Measurements from ENCODE around the gene RANBP3. TPM values are rescaled to one million over a fixed set of nuclear protein-coding genes. Genes with fewer than 3 reads are reported as not detected.
"Not testable (repeated sequence)": the region's sequence is repeated elsewhere in the genome, so short reads cannot be mapped to it uniquely, and the experiment has no call there.

RANBP3 gene
- polyA plus RNA-seq, 3 donors, result 61.7 to 66.0 (median 65.9) TPM

DNA sequence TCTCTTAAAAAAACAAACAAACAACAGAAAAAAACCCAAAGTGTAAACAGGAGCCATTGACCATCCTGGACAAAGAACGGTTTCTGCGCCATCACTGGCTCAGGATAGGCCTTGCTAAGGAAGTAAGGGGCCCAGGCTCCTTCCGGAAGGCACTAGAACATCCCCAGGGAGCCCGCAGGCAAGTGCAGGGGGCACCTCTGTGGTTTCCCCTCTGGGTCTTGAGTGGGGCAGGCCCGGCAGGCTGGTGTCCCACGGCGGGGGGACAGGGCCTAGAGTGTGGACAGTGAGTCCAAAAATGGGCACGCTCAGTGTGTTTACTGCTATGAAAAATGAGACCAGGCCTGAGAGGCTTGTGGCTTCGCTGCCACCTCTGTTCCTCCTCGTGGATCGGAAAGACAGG is 14.8 kb upstream of the RANBP3 start:
- no peak for DNase-seq (ENCODE audit: extremely low read depth in 1 of 11, low read depth in 9 of 11, low spot score in 4 of 11)

DNA sequence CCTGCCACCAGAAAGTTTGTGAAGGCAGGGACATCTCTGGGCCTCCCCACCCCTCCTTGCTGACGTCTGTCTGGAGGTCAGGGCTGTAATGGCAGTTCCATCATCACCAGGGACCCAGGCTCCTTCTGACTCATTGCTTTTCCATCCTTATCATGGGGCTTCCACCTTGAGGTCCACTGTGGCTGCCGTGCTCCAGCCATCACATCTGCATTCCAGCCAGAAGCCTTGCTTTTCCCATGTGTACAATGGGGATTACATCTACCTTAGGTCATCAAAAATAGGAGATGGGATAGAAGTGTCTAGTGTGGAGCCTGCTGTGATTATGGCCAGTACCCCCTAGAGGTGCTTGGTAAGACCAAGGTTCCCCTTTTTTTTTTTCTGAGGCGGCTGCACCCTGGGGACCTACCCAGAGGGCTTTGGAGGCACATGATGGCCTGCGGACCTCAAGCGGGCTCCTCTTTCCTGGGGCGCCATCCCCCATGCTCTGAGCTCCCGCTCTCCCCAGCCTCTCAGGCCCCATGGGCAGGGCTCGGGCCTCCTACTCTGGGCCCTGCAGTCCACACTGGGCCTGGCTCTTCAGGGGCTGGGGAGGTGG is 13.4 kb upstream of the RANBP3 start:
- DNase-seq (ENCODE audit: extremely low read depth in 1 of 11, low read depth in 9 of 11, low spot score in 4 of 11), result no peak

DNA sequence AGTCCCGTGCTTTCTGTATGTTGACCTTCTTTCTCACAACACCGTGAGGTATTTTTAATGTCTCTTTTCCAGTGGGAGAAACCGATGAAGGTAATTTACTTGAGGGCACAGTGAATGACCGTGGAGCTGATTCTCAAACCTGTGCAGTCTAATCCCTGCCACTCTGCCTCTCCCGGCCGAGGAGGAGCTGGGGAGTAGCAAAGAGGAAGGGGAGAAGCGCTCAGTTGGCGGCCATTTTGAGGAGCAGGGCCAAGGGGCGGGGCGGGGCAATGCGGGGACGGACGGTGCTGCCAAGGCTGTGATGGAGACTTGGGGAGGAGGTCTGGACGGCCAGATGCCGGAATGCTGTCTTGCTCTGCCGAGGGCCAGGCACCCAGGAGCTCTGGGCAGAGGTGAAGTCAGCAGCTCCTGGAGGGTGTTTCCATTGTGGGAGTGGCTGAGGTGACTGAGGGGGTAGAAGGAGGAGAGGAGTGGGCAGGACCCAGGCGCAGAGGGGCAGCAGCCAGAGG is 12.4 kb upstream of the RANBP3 start:
- no peak for DNase-seq (ENCODE audit: extremely low read depth in 1 of 11, low read depth in 9 of 11, low spot score in 4 of 11)

DNA sequence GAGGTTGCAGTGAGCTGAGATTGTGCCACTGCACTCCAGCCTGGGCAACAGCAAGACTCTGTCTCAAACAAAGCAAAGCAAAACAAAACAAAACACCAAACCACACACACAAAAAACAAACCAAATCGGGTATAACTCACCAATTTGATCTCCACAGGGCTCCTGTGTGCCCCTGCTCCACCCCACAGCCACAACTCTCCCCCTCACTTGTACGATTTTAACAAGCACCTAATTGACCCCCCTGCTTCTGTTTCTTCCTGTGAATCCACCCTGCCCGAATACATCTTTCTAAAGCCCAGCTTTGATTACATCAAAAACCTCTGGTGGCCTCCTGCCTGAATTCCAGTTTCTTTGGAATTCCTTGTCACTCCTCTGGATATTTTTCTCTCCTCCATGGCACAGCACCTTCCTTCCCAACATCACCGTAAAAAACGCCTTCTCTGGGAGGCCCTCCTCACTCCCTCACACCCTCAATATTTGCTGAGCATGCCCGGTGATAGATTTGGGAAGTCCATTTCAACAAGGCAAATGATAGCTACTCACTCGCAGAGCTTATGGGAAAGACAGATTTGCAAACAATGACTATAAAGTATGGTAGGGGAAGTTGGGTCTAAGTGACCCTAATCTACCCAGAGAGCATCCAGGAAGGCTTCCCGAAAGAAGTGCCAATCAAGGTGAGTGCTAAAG is 11.6 kb upstream of the RANBP3 start:
- DNase-seq (ENCODE audit: extremely low read depth in 1 of 11, low read depth in 9 of 11, low spot score in 4 of 11), result no peak

DNA sequence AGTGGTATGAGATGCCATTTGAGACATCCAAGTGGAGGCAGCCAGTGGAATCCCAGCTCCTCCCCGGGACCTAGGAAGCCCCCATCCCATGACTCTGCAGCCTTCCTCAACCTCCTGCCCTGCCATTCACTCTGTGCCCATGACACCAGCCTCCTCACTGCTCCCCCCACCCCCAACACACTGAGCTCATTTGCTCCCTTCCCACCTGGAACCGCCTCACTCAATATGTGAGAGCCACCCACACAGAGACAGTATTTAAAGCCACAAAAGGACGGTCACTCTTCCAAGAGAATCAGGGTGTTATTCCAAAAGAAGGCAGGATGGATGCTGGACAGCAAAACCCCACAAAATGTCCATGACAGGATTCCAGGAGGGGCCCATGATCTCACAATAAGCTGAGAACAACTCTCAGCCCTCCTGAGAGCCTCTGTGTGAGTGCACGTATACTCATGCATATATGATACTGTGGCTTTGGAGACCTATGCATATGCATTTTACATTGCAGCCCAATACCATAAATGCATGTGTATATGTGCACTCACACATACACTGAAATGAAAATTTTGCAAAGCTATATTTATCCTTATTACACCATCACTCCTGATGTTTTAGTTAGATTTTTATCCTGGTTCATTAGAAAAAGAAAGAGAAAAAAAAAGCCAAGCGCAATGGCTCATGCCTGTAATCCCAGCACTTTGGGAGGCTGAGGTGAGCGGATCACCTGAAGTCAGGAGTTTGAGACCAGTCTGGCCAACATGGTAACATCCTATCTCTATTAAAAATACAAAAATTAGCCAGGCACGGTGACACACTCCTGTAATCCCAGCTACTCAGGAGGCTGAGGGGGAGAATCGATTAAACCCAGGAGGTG is 10.8 kb upstream of the RANBP3 start:
- DNase-seq (ENCODE audit: extremely low read depth in 1 of 11, low read depth in 9 of 11, low spot score in 4 of 11), result no peak

DNA sequence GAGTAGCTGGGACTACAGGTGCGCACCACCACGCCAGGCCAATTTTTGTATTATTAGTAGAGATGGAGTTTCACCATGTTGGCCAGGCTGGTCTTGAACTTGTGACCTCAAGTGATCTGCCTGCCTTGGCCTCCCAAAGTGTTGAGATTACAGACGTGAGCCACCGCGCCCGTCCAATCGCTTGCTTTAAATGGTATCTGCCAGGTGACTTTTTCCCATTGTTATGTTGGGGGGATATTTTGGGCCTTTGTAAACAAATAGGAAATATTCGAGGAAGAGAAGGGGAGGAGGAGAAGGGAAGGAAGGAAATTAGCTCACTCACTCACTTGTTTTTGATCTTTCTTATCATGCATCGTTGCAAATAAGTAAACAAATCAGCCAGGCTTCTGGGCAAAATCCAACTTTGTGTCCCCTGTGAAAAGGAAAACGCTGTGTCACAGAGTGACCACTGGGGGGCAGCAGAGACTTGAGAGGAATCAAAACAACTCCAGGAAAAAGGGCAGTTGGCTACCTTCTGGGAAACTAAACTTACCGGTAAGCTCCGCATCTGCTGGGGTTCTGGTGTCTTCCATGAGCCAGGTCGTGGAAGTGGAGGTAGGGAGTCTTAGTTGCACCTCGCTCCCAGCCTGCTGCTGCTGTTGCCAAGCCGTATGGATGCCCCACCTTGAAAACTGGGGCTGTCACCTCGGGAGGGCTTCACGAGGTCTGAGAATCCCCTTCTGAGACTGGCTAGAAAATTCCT is 9.3 kb upstream of the RANBP3 start:
- peak in 10 of 11 donors; percentile 59 to 81 (median 73) for DNase-seq (ENCODE audit: extremely low read depth in 1 of 11, low read depth in 9 of 11, low spot score in 4 of 11)

DNA sequence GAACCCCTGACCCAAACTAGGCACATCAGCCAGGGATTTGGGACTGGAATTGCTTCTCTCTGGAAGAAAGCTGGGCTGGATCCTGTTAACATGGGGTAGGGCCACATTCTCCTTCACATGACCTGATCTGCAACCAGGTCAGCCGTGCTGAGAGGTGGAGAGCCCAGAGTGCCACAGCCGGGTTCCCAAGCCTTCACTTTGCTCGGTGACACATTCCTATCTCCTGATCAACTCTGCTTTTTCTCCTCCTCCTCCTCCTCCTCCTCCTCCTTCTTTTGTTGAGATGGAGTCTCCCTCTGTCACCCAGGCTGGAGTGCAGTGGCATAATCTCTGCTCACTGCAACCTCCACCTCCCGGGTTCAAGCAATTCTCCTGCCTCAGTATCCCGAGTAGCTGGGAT is 7.9 kb upstream of the RANBP3 start:
- DNase-seq (ENCODE audit: extremely low read depth in 1 of 11, low read depth in 9 of 11, low spot score in 4 of 11), result not testable (repeated sequence)

DNA sequence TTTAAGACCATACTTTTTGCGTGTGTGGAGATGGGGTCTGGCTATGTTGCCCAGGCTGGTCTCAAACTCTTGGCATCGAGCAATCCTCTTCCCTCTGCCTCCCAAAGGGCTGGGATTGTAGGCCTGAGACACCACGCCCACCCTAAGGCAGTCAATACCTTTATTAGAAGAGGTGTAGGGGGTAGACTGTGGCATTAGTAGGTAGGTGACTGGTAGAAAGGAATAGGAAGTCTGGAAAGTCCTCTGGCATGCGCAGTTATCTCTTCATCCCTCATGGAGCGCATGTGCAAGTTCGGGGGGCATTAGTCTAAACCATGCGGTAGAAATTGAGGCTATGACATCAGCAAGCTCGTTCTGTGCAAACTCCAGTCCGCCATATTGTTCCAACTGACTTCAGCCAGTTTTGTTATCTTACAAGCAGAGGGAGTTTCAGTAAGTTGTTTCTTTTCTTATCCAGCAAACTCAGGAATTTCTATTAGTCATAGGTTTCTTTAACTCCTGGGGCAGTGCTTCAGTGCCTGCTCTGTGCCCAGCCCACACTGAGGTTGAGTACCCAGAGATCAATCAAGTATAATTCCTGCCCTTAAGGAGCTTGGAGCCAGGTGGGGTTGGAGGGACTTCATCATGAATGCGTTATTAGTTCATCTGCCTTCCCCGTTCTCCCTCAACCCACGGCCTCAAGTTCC is 7.3 kb upstream of the RANBP3 start:
- no peak for DNase-seq (ENCODE audit: extremely low read depth in 1 of 11, low read depth in 9 of 11, low spot score in 4 of 11)

DNA sequence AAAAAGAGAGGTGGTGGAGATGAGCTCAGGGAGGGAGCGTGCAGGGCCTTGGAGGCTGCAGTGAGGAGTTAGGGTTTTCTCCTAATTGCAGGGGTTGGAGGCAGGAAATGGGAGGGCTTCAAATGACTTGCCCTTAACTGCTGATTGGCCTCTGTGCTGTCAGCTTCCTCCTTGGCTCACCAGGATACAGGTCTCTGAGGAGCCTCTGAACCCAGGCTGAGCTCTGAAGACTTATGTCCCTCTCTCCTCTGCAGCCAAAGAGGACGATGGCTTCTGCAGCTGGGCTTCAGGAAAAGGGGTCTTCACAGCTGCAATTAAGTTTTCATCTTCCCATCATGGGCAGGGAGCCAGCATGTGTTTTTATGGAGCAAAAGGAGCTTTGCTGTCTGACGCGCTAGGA is 6.7 kb upstream of the RANBP3 start:
- DNase-seq (ENCODE audit: extremely low read depth in 1 of 11, low read depth in 9 of 11, low spot score in 4 of 11), result no peak

DNA sequence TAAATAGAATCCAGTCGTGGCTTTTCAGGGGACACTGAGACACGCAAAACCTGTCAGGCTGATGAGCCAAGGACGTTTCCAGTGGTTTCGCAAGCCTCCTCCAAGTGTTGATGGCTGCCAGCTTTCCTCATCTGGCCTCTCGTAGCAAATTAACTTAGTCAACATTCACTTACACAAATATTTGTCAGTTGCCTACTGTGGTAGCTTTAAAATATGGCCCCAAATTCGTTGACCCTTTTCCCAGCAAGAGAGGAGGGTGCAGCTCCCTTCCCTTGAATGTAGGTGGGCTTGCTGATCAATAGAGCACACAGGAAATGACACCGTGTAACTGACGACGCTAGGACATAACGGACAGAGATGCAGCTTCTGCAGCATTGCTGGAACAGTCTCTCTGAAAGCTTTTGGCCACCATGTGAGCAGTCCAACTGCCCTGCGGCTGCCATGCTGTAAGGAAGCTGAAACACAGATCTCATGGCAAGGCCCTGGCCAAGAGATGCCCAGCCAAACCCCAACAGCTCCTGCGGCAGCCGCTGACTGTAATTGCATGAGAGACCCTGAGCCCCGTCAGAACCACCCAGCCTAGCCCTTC is 5.5 kb upstream of the RANBP3 start:
- no peak for DNase-seq (ENCODE audit: extremely low read depth in 1 of 11, low read depth in 9 of 11, low spot score in 4 of 11)

DNA sequence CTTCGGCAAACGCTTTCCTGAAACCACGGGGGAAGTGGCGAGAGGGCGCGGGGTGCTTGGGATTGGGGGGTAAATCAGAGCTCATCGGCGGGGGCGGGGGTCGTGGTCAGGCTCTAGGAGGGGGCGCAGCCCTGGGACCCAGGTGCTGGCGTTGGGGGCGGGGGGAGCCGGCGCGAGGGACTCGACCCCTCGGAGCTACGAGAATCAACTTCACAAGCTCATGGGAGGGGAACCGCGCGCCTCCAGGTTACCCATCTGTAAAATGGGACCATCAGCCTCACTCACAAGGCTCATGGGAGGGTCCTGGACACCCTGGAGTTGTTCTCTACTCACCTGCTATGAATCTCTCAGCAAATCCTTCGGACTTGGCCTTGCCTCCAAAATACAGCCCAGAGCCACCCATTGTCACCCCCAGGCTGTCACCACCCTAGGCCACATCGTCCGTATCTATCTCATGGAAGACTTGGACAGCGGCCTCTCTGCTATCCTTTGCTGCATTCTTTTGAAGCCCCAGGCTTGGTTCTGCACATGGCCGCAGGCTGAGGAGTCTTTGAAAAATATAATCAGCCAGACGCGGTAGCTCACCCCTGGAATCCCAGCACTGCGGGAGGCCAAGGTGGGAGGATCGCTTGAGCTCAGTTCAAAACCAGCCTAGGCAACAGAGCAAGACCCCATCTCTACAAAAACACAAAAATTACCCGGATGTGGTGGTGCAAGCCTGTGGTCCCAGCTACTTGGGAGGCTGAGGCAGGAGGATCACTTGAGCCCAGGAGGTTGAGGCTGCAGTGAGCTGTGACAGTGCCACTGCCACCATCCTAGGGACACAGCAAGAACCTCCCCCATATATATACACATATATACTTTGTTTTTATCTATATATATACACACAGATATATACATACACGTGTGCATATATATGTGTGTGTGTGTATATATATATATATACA is 939 bp upstream of the RANBP3 start:
- no peak for DNase-seq (ENCODE audit: extremely low read depth in 1 of 11, low read depth in 9 of 11, low spot score in 4 of 11)

DNA sequence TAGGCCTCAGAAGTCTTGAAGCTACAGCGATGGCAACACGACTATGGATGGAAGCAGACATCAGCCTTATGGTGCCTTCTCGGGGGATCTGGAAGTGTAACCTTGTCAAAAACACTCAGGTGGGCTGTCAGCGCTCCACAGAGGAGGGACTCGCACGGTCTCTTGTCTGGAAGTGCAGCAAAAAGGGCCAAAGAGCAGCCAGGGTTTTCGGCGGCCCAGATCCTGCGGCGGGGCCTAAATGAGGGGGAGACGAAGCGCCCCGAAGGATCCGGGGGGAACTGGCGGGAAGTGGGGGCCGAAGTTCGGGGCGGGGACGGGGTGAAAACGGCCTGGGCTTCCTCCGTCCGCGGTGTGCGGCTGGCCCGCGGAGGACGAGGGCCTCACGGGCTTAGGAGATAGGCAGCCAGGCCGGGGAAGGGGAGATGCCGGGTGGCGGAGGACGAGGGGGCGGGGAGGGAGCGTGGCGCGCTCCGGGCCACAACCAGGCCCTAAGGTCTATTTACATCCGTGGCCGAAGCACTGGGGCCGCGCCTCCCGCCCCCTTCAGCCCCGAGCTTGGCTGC is 637 bp downstream of the RANBP3 start:
- no peak for DNase-seq (ENCODE audit: extremely low read depth in 1 of 11, low read depth in 9 of 11, low spot score in 4 of 11)

DNA sequence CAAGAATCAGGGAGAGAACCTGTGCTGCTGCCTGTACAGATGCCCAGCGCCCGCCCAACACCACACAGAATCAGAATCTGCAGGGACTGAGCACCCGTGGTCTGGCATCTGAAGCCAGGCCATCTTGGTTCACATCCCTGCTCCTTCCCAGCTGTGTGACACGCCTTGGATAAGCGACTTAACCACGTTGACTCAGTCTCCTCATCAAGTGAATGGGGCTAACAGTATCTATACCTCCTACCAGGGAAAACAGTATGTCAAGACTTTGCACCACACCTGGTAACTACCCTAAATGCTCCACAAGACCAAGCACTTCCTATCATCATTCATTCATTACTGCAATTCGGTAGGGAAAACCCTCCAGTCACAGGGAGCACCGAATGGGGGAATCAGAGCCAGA is 1.2 kb downstream of the RANBP3 start:
- no peak for DNase-seq (ENCODE audit: extremely low read depth in 1 of 11, low read depth in 9 of 11, low spot score in 4 of 11)

DNA sequence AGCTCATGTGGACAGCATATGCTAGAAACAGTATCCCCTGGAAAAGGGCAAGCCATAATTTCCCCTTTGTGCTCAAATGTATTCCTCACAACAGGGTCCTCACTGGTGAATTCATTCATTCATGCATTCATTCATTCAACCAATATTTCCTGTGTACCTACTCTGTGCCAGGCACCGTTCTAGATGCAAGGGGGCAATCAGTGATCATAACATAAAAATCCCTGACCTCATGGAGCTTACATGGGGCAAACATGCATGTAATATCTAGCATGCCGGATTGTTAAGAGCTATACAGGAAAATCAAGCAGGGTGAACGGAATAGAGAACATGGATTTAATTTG is 2.6 kb downstream of the RANBP3 start:
- DNase-seq (ENCODE audit: extremely low read depth in 1 of 11, low read depth in 9 of 11, low spot score in 4 of 11), result no peak

DNA sequence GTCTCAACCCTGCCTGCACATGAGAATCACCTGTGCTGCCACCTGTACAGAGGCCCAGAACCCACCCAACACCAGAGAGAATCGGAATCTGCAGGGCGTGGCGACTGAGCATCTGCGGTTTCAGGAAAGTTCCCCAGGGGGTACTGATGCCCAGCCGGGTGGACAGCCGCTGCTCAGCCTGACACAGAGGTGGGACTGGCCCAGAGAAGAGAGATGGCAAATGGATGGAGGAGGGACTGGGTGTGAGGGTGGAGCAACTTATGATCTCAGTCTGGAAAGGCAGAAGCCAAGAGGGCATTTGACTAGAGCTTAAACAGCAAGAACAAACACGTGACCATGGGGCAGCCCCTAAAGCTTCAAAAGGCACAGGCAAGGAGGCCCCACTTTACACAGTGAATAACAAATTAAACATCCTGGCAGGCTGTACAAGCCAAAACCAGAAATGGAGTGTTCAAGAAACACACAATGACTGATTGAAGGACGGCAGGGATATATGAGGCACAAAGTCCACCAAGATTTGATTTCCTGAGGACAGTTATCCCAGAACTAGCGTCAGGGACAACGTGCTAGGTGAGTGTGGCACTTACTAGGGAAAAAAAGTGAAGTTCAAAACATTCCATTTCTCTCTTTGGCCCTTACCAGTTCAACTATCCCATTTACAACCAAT is 3.1 kb downstream of the RANBP3 start:
- no peak for DNase-seq (ENCODE audit: extremely low read depth in 1 of 11, low read depth in 9 of 11, low spot score in 4 of 11)

DNA sequence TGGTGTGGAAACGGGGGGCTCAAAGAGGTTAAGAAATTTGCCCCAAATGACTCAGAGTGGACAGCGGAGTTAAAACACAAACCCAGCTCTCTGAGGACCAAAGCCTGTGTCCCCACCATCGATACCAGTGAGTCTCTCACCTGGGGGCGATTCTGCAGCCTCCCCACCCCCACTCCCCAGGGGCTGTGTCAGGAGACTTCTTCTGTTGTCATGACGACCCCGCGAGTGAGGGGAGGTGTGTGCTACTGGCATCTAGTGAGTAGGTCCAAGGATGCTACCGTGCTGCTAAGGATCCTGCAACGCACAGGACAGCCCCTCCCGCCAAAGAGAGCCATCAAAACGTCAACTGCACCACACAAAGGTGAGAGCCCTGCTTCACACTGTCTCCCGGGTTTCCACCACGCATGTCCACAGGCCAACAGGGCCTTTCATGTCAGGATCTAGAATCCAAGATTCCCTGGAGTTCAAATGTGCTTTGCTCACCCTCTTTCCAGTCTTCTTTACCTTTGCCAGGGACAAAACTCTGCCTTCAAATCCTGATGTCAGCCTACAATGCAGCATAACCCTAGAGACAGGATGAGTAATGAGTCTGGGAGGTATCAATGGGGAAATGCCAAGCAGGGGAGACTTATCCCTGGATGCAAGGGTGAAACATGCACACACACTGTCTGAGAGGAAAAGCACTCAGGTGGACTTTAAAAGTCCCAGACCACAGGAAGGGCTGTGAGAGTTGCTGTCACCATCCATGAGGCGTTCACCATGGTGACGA is 3.9 kb downstream of the RANBP3 start:
- DNase-seq (ENCODE audit: extremely low read depth in 1 of 11, low read depth in 9 of 11, low spot score in 4 of 11), result no peak
